Measurements from ENCODE around the gene PRR29.
"Not testable (repeated sequence)": the region's sequence is repeated elsewhere in the genome, so short reads cannot be mapped to it uniquely, and the experiment has no call there.

The PRR29 gene

GRCh38 chr17:63974594-63975192 is 23.5 kb upstream of the PRR29 start:
- no peak for DNase-seq (ENCODE audit: low read depth)

- no peak for DNase-seq (ENCODE audit: low read depth)
Measured at GRCh38 chr17:63975541-63976092, 22.5 kb upstream of the PRR29 start.

- DNase-seq (ENCODE audit: low read depth) = no peak
Measured at GRCh38 chr17:63976702-63977101, 21.4 kb upstream of the PRR29 start.

- DNase-seq (ENCODE audit: low read depth) = no peak
Measured at GRCh38 chr17:63978272-63979200, 19.6 kb upstream of the PRR29 start.

GRCh38 chr17:63982641-63983040 is 15.5 kb upstream of the PRR29 start:
- DNase-seq (ENCODE audit: low read depth) = not testable (repeated sequence)

GRCh38 chr17:63983320-63983719 is 14.8 kb upstream of the PRR29 start:
- no peak for DNase-seq (ENCODE audit: low read depth)

GRCh38 chr17:63984236-63984635 is 13.9 kb upstream of the PRR29 start:
- no peak for DNase-seq (ENCODE audit: low read depth)

GRCh38 chr17:63984651-63985386 is 13.3 kb upstream of the PRR29 start:
- peak; percentile 31 for DNase-seq (ENCODE audit: low read depth)

- no peak for DNase-seq (ENCODE audit: low read depth)
Measured at GRCh38 chr17:63985387-63986140, 12.6 kb upstream of the PRR29 start.

GRCh38 chr17:63986821-63987220 is 11.3 kb upstream of the PRR29 start:
- DNase-seq (ENCODE audit: low read depth) = no peak

GRCh38 chr17:63987221-63988126 is 10.7 kb upstream of the PRR29 start:
- DNase-seq (ENCODE audit: low read depth) = no peak

GRCh38 chr17:63988127-63988478 is 10.0 kb upstream of the PRR29 start:
- DNase-seq (ENCODE audit: low read depth) = no peak

- DNase-seq (ENCODE audit: low read depth) = no peak
Measured at GRCh38 chr17:63988741-63989621, 9.2 kb upstream of the PRR29 start.

- no peak for DNase-seq (ENCODE audit: low read depth)
Measured at GRCh38 chr17:63989622-63990345, 8.4 kb upstream of the PRR29 start.

- no peak for DNase-seq (ENCODE audit: low read depth)
Measured at GRCh38 chr17:63991611-63992010, 6.5 kb upstream of the PRR29 start.

GRCh38 chr17:63993368-63993985 is 4.7 kb upstream of the PRR29 start:
- no peak for DNase-seq (ENCODE audit: low read depth)

- DNase-seq (ENCODE audit: low read depth) = no peak
Measured at GRCh38 chr17:63995626-63996025, 2.5 kb upstream of the PRR29 start.

GRCh38 chr17:63996430-63997182 is 1.5 kb upstream of the PRR29 start:
- no peak for DNase-seq (ENCODE audit: low read depth)
